CD4-positive, alpha-beta T cell (primary cell): ENCODE results near the gene TGIF2. TPM values are rescaled to one million over a fixed set of nuclear protein-coding genes. Genes with fewer than 3 reads are reported as not detected.

ENCODE experiments used
- ATAC-seq: fragments of 200-7000 bp; cut with Tn5 transposase; one replicate; pipeline ENCODE4 v1.10.0; 2022; ENCODE audit warnings: mild to moderate bottlenecking; ENCODE audit not compliant: poor library complexity
- CTCF ChIA-PET: fragments of 350-600 bp; sonication (Branson Sonifier 250); formaldehyde crosslinking; loops from one replicate; lab custom pipeline; 2021; ENCODE audit warnings: antibody characterized with exemption, inconsistent platforms; lab: Charles Lee
- POLR2A ChIA-PET: fragments of 350-600 bp; sonication (Branson Sonifier 250); formaldehyde crosslinking; loops from one replicate; lab custom pipeline; 2021; ENCODE audit warnings: antibody characterized with exemption, inconsistent platforms; lab: Charles Lee
- DNase-seq, 14 experiments: peaks; one replicate each; pipeline ENCODE4 v3.0.0-alpha.2; 2013 to 2020; ENCODE audit warnings: mixed read lengths in 2 of 14
- H3K27ac ChIP-seq, 2 donors: one replicate each; pipeline versions ENCODE4 v1.5.1 to v1.7.0; 2013; ENCODE audit warnings: low read length in 2 of 2, low read depth in 1 of 2, mild to moderate bottlenecking in 1 of 2
- H3K27me3 ChIP-seq, 2 experiments: 1 replicate in 1 of 2; 2 replicates in 1 of 2; pipeline versions ENCODE4 v1.6.1 to v1.7.0; 2013; ENCODE audit warnings: low read length in 2 of 2, control low read depth in 1 of 2, mild to moderate bottlenecking in 1 of 2, moderate library complexity in 1 of 2; ENCODE audit not compliant: insufficient read depth in 2 of 2, control insufficient read depth in 1 of 2
- H3K36me3 ChIP-seq: one replicate; pipeline ENCODE4 v1.6.1; 2013; ENCODE audit warnings: low read length, control low read depth; ENCODE audit not compliant: insufficient read depth
- H3K4me1 ChIP-seq: one replicate; pipeline ENCODE4 v1.6.1; 2013; ENCODE audit warnings: low read length, control low read depth; ENCODE audit not compliant: insufficient read depth
- H3K4me3 ChIP-seq: one replicate; pipeline ENCODE4 v1.5.1; 2013; ENCODE audit warnings: mild to moderate bottlenecking, low read length, moderate library complexity
- H3K9me3 ChIP-seq, 2 experiments: 1 replicate in 1 of 2; 2 replicates in 1 of 2; pipeline versions ENCODE4 v1.6.1 to v1.7.0; 2013; ENCODE audit warnings: low read length in 2 of 2, mild to moderate bottlenecking in 2 of 2, control low read depth in 1 of 2, moderate library complexity in 1 of 2; ENCODE audit not compliant: control insufficient read depth in 1 of 2, insufficient read depth in 1 of 2
- H3K27ac Mint-ChIP-seq: one replicate; pipeline ENCODE4 v1.8.0; 2020; ENCODE audit warnings: mixed read lengths
- H3K27me3 Mint-ChIP-seq: one replicate; pipeline ENCODE4 v1.8.0; 2021; ENCODE audit warnings: mixed read lengths
- H3K36me3 Mint-ChIP-seq: one replicate; pipeline ENCODE4 v1.8.0; 2021; ENCODE audit warnings: low read depth, mixed read lengths
- H3K4me1 Mint-ChIP-seq: one replicate; pipeline ENCODE4 v1.8.0; 2021; ENCODE audit warnings: low read depth, mixed read lengths
- H3K4me3 Mint-ChIP-seq: one replicate; pipeline ENCODE4 v1.8.0; 2020; ENCODE audit warnings: mild to moderate bottlenecking, mixed read lengths
- H3K9me3 Mint-ChIP-seq: one replicate; pipeline ENCODE4 v1.8.0; 2020; ENCODE audit warnings: mixed read lengths
- intact Hi-C, 2 experiments: fragments of 100-400 bp; cut with DNase I in 1 of 2; cut with micrococcal nuclease in 1 of 2; formaldehyde crosslinking; loops; one replicate each; pipeline versions ENCODE4 v1.15.1 to v1.9.0; 2023 to 2025; cut with DNase I, micrococcal nuclease
- total RNA-seq, 174 experiments: library from RNA in 2 of 174; stranded (reverse) in 2 of 174; gene quantifications; one replicate each; pipeline ENCODE4 v1.2.3 and lab custom pipeline; 2021 to 2026
- TF ChIP-seq, protein P1 (sequence below): fragments of 200-600 bp; IDR thresholded peaks from one replicate; pipeline ENCODE4 v1.8.0; 2022; ENCODE audit warnings: antibody characterized with exemption, mild to moderate bottlenecking

TGIF2 gene
- total RNA-seq, 2 experiments from 2014 or later, result 29.2 to 34.5 TPM

DNA sequence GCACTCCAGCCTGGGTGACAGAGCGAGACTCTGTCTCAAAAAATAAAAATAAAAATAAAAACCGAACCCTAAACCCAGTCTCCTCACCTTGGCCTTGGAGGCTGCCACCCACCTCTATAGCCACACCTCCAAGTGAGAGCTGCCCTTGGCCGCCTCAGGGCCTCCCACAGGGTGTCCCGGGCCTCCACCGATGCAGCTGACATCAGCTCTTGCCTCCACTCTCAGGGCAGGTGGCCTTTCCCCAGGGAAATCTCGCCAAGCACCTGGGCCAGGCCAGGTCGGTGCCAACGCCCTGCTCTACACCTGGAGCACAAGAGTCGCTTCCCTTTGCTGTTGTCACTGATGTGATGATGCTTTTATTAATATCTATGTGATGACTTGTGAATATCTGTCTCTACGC, 41.0 kb upstream of the TGIF2 start:
- intact Hi-C loops, result no loop called here
- peaks cover 16% of the 10 kb centered on the region for H3K36me3 Mint-ChIP-seq
- no peaks in the 10 kb centered on the region for H3K27me3 ChIP-seq
- ChIA-PET POLR2A (no interaction called here), CTCF (no interaction called here)
- H3K4me1 Mint-ChIP-seq, result no peaks in the 10 kb centered on the region
- no peak for DNase-seq
- peaks cover 10% of the 10 kb centered on the region for H3K36me3 ChIP-seq
- H3K4me3 ChIP-seq, result no peak overlapping the region
- H3K9me3 ChIP-seq, result no peaks in the 10 kb centered on the region
- no peak overlapping the region for H3K4me3 Mint-ChIP-seq
- ATAC-seq, result no peak
- H3K4me1 ChIP-seq, result no peaks in the 10 kb centered on the region
- H3K27ac ChIP-seq, result no peak overlapping the region
- TF ChIP-seq, protein P1, sequence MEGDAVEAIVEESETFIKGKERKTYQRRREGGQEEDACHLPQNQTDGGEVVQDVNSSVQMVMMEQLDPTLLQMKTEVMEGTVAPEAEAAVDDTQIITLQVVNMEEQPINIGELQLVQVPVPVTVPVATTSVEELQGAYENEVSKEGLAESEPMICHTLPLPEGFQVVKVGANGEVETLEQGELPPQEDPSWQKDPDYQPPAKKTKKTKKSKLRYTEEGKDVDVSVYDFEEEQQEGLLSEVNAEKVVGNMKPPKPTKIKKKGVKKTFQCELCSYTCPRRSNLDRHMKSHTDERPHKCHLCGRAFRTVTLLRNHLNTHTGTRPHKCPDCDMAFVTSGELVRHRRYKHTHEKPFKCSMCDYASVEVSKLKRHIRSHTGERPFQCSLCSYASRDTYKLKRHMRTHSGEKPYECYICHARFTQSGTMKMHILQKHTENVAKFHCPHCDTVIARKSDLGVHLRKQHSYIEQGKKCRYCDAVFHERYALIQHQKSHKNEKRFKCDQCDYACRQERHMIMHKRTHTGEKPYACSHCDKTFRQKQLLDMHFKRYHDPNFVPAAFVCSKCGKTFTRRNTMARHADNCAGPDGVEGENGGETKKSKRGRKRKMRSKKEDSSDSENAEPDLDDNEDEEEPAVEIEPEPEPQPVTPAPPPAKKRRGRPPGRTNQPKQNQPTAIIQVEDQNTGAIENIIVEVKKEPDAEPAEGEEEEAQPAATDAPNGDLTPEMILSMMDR, result no peak
- H3K9me3 Mint-ChIP-seq, result no peaks in the 10 kb centered on the region
- H3K27ac Mint-ChIP-seq, result no peak overlapping the region
- H3K27me3 Mint-ChIP-seq, result no peaks in the 10 kb centered on the region

- Mint-ChIP-seq H3K4me1 (no peaks in the 10 kb centered on the region), H3K27ac (no peak overlapping the region), H3K36me3 (peaks cover 12% of the 10 kb centered on the region), H3K4me3 (no peak overlapping the region), H3K27me3 (no peaks in the 10 kb centered on the region), H3K9me3 (no peaks in the 10 kb centered on the region)
- TF ChIP-seq, protein P1, result no peak
- Histone ChIP-seq H3K36me3 (peaks cover 5% of the 10 kb centered on the region), H3K4me3 (no peak overlapping the region), H3K27me3 (no peaks in the 10 kb centered on the region), H3K27ac (no peak overlapping the region), H3K4me1 (no peaks in the 10 kb centered on the region), H3K9me3 (no peaks in the 10 kb centered on the region)
- no peak for DNase-seq
- POLR2A ChIA-PET, result no interaction called here
- CTCF ChIA-PET, result no interaction called here
- intact Hi-C loops, result no loop called here
- ATAC-seq, result no peak
These were observed 40.6 kb upstream of the TGIF2 start for GRCh38 chr20:36532822-36533221.

DNA sequence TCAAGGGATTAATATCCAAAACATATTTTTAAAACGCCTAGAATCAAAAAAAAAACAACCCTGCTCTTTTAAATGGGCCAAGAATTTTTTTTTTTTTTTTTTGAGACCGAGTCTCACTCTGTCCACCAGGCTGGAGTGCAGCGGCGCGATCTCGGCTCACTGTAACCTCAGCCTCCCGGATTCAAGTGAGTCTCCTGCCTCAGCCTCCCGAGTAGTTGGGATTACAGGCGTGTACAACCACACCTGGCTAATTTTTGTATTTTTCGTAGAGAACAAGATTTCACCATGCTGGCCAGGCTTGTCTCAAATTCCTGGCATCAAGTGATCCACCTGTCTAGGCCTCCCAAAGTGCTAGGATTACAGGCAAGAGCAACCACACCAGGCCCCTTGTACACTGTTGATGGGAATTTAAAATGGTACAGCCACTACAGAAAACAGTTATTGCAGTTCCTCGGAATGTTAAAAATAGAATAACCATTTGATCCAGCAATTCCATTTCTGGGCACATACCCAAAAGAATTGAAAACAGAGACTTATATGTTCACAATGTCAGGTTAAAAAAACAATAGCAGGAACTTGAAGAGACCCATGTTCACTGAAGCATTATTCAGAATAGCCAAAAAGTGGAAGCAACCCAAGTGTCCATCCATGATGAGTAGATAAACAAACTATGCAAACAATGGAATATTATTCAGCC, 35.2 kb upstream of the TGIF2 start:
- Histone ChIP-seq H3K9me3 (peaks cover 0 to 6% of the 10 kb centered on the region in 2 experiments), H3K27me3 (peaks cover 0 to 5% of the 10 kb centered on the region in 2 experiments), H3K27ac (no peak overlapping the region), H3K4me1 (peaks cover 9% of the 10 kb centered on the region), H3K36me3 (no peaks in the 10 kb centered on the region), H3K4me3 (no peak overlapping the region)
- Mint-ChIP-seq H3K27me3 (peaks cover 5% of the 10 kb centered on the region), H3K4me3 (no peak overlapping the region), H3K36me3 (no peaks in the 10 kb centered on the region), H3K4me1 (no peaks in the 10 kb centered on the region), H3K9me3 (no peaks in the 10 kb centered on the region), H3K27ac (no peak overlapping the region)
- ATAC-seq (no peak), DNase-seq (no peak)
- POLR2A ChIA-PET, result no interaction called here
- intact Hi-C loops, result no loop called here
- TF ChIP-seq, protein P1, result no peak
- CTCF ChIA-PET, result no interaction called here
